GM18511 (cell line): Measurements from ENCODE around the gene SNX33.
"Not testable (repeated sequence)": the region's sequence is repeated elsewhere in the genome, so short reads cannot be mapped to it uniquely, and the experiment has no call there.

Experiments
- ATAC-seq: cut with Tn5 transposase; IDR thresholded peaks from one replicate; pipeline ENCODE4 v1.9.1; 2021; ENCODE audit warnings: mild to moderate bottlenecking, moderate library complexity; ENCODE audit not compliant: unreplicated experiment

The SNX33 gene

GRCh38 chr15:75661100-75661755, 13.5 kb downstream of the SNX33 start:
- ATAC-seq: no peak

GRCh38 chr15:75661756-75662140, 14.0 kb downstream of the SNX33 start:
- no peak for ATAC-seq

DNA sequence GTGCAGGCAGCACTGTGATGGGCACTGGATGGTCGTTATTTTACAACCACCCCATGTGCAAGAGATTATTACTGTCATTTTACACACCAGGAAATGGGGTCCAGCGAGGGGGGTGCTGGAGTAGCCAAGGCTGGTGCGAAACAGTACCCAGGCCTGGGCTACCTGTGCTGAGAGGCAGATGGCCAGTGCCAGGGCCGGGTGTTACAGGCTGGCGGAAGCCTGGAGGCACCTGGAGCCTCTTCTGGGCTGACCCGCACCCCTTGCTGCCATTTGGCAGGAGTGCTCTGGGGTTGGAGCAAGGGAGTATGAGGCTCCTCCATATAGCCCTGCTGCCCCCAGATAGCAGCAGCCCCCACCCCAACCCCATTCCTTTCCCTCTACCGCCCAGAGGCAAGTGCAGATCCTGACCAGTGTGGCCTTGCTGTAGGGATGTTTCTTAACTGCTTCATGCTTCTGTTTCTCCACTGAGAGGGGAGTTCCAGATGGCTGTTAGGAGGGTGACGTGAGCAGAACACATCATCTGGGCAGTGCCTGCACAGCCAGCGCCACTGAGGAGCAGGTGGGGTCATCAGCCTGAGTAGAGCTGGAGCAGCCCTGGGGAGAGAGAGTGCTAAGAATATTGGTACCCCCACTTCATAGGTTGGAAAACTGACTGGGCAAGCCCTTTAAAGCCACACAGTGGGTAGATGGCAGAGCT, 15.3 kb downstream of the SNX33 start:
- ATAC-seq: no peak

- no peak for ATAC-seq
Measured at GRCh38 chr15:75663931-75664421, 16.3 kb downstream of the SNX33 start.

- ATAC-seq: no peak
Measured at GRCh38 chr15:75666823-75667501, 19.2 kb downstream of the SNX33 start.

DNA sequence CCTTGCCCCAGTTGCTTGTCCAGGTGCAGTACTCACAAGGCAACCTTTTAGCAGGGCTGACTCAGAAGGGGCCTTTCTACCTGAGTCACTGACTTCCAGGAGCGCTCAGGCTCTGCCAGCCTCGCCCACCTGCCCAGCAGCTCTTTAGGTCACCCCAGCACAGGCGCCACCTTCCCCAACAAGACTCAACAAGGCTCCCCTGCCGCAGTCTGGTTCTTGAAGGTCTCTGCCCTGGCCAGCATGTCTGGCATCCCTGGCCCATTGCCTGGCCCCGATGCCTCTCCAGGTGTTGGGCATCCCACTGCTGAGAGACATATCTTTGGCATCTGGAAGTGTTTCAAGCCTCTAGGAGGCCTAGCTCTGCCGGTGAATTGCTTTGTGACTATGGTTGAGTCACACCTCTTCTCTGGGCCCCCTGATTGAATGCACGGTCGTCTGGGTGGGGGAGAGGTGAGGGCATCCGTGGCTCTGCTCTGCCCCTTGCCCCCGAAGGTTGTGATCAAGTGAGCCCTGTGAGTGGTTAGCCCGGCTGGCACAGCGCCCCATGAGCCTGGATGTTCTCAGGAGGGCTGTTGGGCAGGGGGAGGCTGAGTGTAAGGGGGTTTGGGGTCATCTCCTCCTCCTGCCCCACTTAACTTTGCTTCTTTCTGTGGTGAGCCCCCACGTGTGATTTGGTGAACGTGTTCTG, 21.6 kb downstream of the SNX33 start:
- no peak for ATAC-seq

DNA sequence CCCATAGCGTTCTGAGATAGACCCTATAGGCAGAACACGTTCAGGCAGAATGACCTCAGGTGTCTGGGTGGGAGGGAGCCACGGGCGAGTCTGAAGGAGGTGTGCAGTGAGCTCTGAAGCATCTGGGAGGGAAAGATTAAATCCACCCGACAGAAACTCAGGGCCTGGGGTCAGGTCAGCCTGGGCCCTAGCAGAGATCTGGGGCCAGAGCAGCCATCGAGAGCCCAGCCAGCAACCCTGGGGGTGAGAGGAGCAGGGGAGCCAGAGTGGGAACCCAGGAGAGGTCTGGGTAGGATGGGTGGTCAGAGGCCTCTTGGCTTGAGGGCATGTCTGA, 22.1 kb downstream of the SNX33 start:
- no peak for ATAC-seq

- no peak for ATAC-seq
Measured at GRCh38 chr15:75671730-75672602, 24.3 kb downstream of the SNX33 start.

- no peak for ATAC-seq
Measured at GRCh38 chr15:75672646-75673425, 25.1 kb downstream of the SNX33 start.

- ATAC-seq: no peak
Measured at GRCh38 chr15:75673426-75674235, 25.9 kb downstream of the SNX33 start.

DNA sequence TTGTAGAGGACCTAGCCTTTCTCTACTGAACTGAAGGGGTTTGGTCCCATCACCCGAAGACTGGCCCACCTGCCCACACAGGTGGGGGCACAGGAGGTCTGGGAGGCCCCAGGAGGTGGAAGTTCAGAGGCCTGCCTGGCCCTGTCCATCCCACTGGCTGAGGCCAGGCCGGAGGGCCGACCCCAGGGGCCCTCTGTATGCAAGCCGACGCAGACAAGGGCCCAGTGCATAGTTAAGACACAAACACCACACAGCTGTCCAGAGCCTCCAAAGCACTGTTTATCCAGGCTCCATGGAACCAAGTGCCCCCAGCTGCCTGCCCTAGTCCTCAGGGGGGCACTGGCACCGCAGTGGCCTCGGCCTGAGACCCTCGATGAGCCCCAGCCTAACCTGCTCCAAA, 26.7 kb downstream of the SNX33 start:
- ATAC-seq: no peak

DNA sequence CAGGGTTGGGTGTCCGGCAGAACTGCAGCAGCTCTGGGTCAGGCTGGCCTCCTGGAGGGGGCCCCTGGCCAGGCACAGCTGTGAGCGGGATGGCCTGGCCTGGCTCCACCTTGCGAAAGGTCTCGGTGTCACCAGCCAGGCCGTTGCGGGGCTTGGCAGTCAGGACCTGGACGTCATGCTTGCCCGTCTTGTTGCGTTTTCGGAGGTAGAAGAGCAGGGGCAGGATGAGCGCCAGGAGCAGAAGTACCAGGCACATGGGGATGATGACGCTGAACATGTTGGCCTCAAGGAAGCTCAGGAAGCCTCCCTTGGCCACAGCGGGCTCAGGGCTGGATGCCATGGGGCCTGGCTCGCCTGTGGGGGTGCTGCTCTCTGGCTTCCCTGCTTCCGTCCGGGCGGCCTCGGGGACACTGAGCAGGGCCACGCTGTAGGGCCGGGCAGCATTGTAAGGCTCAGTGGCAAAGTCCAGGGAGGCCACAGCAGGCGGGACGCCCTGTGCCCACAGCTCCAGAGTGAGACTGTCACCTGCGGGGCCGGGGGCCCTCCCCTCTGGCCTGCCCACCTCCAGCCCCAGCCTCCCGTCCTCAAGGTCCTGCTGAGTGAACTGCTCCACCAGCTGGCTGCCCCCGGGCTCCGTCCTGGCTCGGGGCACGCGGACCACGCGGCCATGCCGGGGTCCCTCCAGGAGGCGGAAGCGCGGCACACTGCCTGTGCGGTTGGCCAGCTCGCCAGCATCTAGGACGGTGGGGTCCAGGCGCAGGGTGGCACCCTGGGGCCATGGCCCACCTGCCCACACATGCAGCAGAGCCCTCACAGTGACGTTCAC, 28.1 kb downstream of the SNX33 start:
- no peak for ATAC-seq

DNA sequence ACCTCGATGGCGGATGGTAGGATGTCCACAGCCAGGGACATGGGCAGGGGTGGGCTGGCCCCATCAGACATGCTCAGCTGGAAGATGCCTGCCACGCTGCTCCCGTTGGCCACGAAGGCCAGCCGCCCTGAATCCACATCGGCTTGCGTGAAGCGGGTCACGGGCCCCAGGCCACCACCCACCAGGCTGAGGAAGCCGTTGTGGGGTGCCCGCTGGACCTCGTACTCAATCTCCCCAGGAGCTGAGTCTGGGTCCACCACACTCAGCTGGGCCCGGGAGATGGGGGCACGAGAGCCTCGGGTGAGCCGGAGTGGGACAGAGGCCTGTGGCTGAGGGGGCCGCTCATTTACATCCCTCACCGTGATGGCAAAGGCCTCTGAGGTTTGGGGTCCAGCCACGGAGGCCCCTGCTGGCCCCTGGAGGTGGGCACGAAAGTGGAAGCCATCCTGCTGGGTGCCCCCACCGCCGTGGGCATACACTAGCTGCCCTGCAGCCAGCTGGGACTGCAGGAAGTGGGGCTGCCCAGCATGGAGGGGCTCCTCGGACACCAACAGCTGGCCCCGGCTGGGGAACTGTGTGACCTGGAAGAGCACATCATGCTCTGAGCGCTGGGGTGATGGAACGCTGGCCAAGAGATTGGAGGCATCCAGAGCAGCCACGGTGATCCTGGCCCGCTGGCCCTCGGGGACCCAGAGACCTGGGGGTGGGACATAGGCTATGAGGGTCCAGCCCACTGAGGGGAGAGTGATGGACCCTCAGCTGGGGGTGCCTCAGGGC, 29.2 kb downstream of the SNX33 start:
- no peak for ATAC-seq

- no peak for ATAC-seq
Measured at GRCh38 chr15:75677465-75678323, 30.0 kb downstream of the SNX33 start.

DNA sequence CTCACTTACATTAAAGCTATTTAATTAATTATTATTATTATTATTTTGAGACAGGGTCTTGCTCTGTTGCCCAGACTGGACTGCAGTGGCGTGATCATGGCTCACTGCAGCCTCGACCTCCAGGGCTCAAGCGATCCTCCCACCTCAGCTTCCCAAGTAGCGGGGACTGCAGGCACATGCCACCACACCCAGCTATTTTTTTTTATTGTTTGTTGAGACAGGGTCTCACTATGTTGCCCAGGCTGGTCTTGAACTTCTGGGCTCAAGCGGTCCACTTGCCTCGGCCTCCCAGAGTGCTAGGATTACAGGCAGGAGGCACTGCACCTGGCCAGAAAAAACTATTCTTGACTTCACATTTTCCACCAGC, 30.6 kb downstream of the SNX33 start:
- not testable (repeated sequence) for ATAC-seq

GRCh38 chr15:75680007-75680789, 32.5 kb downstream of the SNX33 start:
- ATAC-seq: no peak
